ENCODE measurements around the gene ADPRHL1.

ADPRHL1 gene

GRCh38 chr13:113367020-113367560 lies 86.2 kb downstream of the ADPRHL1 start:
- no peak for DNase-seq

- no peak for DNase-seq
Measured at GRCh38 chr13:113365971-113366588, 87.2 kb downstream of the ADPRHL1 start.

- DNase-seq = no peak
Measured at GRCh38 chr13:113365583-113365970, 87.7 kb downstream of the ADPRHL1 start.

GRCh38 chr13:113364901-113365582 lies 88.2 kb downstream of the ADPRHL1 start:
- no peak for DNase-seq

- no peak for DNase-seq
Measured at GRCh38 chr13:113364311-113364889, 88.9 kb downstream of the ADPRHL1 start.

- no peak for DNase-seq
Measured at GRCh38 chr13:113361406-113361805, 91.9 kb downstream of the ADPRHL1 start.

- DNase-seq = no peak
Measured at GRCh38 chr13:113360446-113360845, 92.8 kb downstream of the ADPRHL1 start.

GRCh38 chr13:113359571-113359970 lies 93.7 kb downstream of the ADPRHL1 start:
- no peak for DNase-seq

GRCh38 chr13:113358653-113359190 lies 94.6 kb downstream of the ADPRHL1 start:
- no peak for DNase-seq

GRCh38 chr13:113357529-113357928 lies 95.8 kb downstream of the ADPRHL1 start:
- no peak for DNase-seq

GRCh38 chr13:113356596-113356995 lies 96.7 kb downstream of the ADPRHL1 start:
- no peak for DNase-seq

- DNase-seq = no peak
Measured at GRCh38 chr13:113355621-113356020, 97.7 kb downstream of the ADPRHL1 start.

- no peak for DNase-seq
Measured at GRCh38 chr13:113354831-113355610, 98.3 kb downstream of the ADPRHL1 start.

- DNase-seq = no peak
Measured at GRCh38 chr13:113353254-113353653, 100.0 kb downstream of the ADPRHL1 start.

- no peak for DNase-seq
Measured at GRCh38 chr13:113351514-113352026, 101.7 kb downstream of the ADPRHL1 start.

- no peak for DNase-seq
Measured at GRCh38 chr13:113350938-113351335, 102.4 kb downstream of the ADPRHL1 start.

GRCh38 chr13:113350065-113350937 lies 103.0 kb downstream of the ADPRHL1 start:
- DNase-seq = no peak
